Transverse colon (tissue), 4 donors: Measurements from ENCODE around the gene CCDC184. TPM values are rescaled to one million over a fixed set of nuclear protein-coding genes. Genes with fewer than 3 reads are reported as not detected.

Experiments
- DNase-seq: peaks from one replicate; pipeline ENCODE4 v3.0.0-alpha.2; 2019
- H3K27ac ChIP-seq, 4 donors: fragments of 200-600 bp; sonication (generic); 2 replicates each; pipeline ENCODE4 v1.5.1; 2016 to 2018; ENCODE audit warnings: inconsistent platforms in 4 of 4
- H3K27me3 ChIP-seq: fragments of 200-600 bp; sonication (generic); 2 replicates; pipeline ENCODE4 v1.5.1; 2017; ENCODE audit warnings: inconsistent platforms
- H3K36me3 ChIP-seq, 4 donors: fragments of 200-600 bp; sonication (generic); 2 replicates each; pipeline ENCODE4 v1.5.1; 2017 to 2019; ENCODE audit warnings: inconsistent platforms in 4 of 4
- H3K4me1 ChIP-seq, 4 donors: fragments of 200-600 bp; sonication (generic); 2 replicates each; pipeline ENCODE4 v1.5.1; 2017 to 2020; ENCODE audit warnings: inconsistent platforms in 4 of 4
- H3K4me3 ChIP-seq, 4 donors: fragments of 200-600 bp; sonication (generic); 1 replicate in 1 of 4; 2 replicates in 3 of 4; pipeline versions ENCODE4 v1.5.1 to v1.6.1; 2017 to 2019; ENCODE audit warnings: inconsistent platforms in 4 of 4
- H3K9me3 ChIP-seq, 2 donors: fragments of 200-600 bp; sonication (generic); 2 replicates each; pipeline ENCODE4 v1.5.1; 2017 to 2019; ENCODE audit warnings: inconsistent platforms in 2 of 2
- EP300 ChIP-seq: sonication (generic); formaldehyde crosslinking; IDR thresholded peaks from one replicate; pipeline ENCODE4 v1.6.1; 2017; ENCODE audit warnings: antibody characterized with exemption, low read depth
- POLR2A ChIP-seq: fragments of 450-650 bp; IDR thresholded peaks from one replicate; pipeline ENCODE4 v1.6.1; 2016; ENCODE audit warnings: antibody characterized with exemption, mild to moderate bottlenecking, moderate library complexity
- POLR2AphosphoS5 ChIP-seq, 3 donors: sonication (generic); formaldehyde crosslinking; IDR thresholded peaks; one replicate each; pipeline ENCODE4 v1.6.1; 2016; ENCODE audit warnings: antibody characterized with exemption in 3 of 3
- WGBS, 2 donors: methylation state at CpG; one replicate each; pipeline ENCODE4 v1.1.5; 2018; ENCODE audit warnings: low coverage in 1 of 2; 5-methylcytosine and 5-hydroxymethylcytosine counted together
- in situ Hi-C, 4 donors: fragments of 200-750 bp; cut with MboI; loops; one replicate each; pipeline versions ENCODE4 v1.15.0 to v1.15.1; 2017; ENCODE audit warnings: low sequenced_read_pairs in 3 of 4, low pct_ligation_motif_present in 1 of 4, low pct_unique_long_range_greater_than_20kb in 1 of 4
- intact Hi-C: fragments of 100-400 bp; cut with DNase I; formaldehyde crosslinking; loops from one replicate; pipeline ENCODE4 v1.15.1; 2023; ENCODE audit warnings: low total_unique reads
- total RNA-seq, 4 donors: library from RNA; depleted of rRNA; stranded (reverse); fragments of >200 nt; gene quantifications; one replicate each; pipeline ENCODE4 v1.1.0, GENCODE V29; 2016
- TF ChIP-seq, protein P1 (sequence below), 5 experiments: fragments of 200-600 bp in 3 of 5; fragments of 450-650 bp in 2 of 5; sonication (generic) in 3 of 5; IDR thresholded peaks; 1 replicate in 2 of 5; 2 replicates in 3 of 5; pipeline ENCODE4 v1.5.1; 2016 to 2017; ENCODE audit warnings: antibody characterized with exemption in 5 of 5, inconsistent platforms in 3 of 5, mild to moderate bottlenecking in 2 of 5, moderate library complexity in 1 of 5

The CCDC184 gene
- total RNA-seq, 4 donors from 2014 or later: 0.27 to 0.79 TPM; not detected in 2

DNA sequence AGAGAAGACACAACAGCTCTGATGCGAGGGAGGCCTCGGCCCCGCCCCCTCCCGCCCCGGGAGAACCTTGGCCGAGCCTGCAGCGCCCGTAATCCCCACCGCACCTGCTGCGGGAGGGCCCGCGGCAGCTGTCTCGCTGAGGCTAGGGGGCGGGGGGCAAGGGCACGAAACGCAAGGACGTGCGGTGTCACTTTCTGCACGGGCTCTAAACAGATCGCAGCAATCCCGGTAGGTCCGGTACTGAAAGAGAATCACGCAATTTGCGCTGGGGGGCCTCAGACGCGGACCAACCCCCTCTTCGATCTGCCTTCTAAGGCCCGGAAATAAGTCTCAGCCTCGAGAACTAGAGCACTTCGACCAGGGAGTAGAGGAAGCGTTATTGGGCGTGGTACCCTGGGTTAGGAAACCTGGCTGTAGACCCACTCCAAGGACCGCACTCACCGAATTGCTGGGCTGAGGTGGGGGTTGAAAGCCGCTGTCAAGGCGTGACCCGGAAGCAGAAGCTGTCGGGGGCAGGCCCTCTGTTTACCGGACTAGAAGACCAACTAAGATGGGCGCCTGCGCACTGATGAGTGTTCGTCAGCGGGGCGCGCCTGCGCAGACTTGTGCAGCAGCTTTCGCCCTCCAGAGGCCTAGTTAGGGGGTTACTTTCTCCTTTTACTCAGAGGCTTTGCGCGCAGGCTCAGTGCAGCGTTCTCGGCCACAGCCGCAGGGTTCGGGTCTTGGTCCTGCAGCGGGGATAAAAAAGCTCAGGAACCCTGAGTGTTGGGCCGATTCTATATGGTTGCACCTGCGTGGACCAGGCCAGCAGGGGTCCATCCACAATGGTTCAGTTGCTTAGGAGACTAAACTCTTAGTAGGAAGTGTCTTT is 26.2 kb upstream of the CCDC184 start, which contains the start of gene ASB8:
ASB8 (minus strand) TSS at position 498 of the 871 bp plus-strand sequence. CDS start 4,019 bp downstream, outside the sequence.
- DNase-seq: peak; percentile 99
- WGBS, 2 donors: 0% methylated on average over 9 to 56 of the region's 56 CpGs
- H3K4me1 ChIP-seq: peaks cover 4 to 21% (median 8%) of the 10 kb centered on the region in 4 donors
- intact Hi-C loops: loop anchor here (10.0 kb wide), 1 partner anchor 52 kb away; the partner anchor contains the start of gene SENP1
- no peaks in the 10 kb centered on the region for H3K9me3 ChIP-seq
- peak within 1 kb of the TSS; percentile 32 to 95 (median 76) for H3K4me3 ChIP-seq
- H3K27ac ChIP-seq: peak within 1 kb of the TSS; percentile 78 to 94 (median 88)
- peak; percentile 53 for TF ChIP-seq POLR2A
- TF ChIP-seq, protein P1, sequence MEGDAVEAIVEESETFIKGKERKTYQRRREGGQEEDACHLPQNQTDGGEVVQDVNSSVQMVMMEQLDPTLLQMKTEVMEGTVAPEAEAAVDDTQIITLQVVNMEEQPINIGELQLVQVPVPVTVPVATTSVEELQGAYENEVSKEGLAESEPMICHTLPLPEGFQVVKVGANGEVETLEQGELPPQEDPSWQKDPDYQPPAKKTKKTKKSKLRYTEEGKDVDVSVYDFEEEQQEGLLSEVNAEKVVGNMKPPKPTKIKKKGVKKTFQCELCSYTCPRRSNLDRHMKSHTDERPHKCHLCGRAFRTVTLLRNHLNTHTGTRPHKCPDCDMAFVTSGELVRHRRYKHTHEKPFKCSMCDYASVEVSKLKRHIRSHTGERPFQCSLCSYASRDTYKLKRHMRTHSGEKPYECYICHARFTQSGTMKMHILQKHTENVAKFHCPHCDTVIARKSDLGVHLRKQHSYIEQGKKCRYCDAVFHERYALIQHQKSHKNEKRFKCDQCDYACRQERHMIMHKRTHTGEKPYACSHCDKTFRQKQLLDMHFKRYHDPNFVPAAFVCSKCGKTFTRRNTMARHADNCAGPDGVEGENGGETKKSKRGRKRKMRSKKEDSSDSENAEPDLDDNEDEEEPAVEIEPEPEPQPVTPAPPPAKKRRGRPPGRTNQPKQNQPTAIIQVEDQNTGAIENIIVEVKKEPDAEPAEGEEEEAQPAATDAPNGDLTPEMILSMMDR (IDR thresholded peaks at IDR 0.05): peak; percentile 35 to 74 (median 50)
- peak; percentile 47 to 72 (median 60) for TF ChIP-seq POLR2AphosphoS5 (IDR thresholded peaks at IDR 0.05)
- no peak for TF ChIP-seq EP300
- H3K27me3 ChIP-seq: no peaks in the 10 kb centered on the region
- peaks cover 0 to 8% (median 3%) of the 10 kb centered on the region in 4 donors for H3K36me3 ChIP-seq
- in situ Hi-C loops: loop anchor here in 3 of 4 donors (25.0 kb wide), 2 partner anchors 195 to 295 kb away; partner anchors contain the start of gene TMEM106C (in 3 of the 3)

DNA sequence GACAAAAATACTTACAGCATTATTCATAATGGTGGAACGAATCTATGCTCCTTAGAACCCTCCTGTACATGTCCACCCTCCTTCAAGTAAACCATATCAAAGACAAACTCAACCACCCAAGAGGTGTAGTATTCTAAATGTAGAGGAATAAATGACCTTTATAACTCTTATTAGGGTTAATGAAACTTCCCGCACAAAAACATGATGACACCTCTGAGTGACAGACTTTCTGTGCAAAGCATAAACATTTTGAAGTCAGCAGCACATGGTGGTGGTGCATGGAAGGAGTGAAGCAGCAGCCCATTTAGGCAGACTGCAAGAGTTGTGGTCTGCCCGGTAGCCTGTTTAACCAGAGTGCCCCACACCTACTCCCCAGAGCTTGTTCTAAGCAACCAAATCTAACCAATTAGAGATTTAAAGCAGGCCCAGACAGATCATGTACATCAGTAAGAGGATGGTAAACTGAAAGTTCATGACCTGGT is 25.5 kb upstream of the CCDC184 start:
- Histone ChIP-seq H3K27ac (peak overlapping the region; percentile 78 to 94 (median 88)), H3K4me1 (peaks cover 4 to 21% (median 8%) of the 10 kb centered on the region in 4 donors), H3K9me3 (no peaks in the 10 kb centered on the region), H3K36me3 (peaks cover 0 to 1% (median 0%) of the 10 kb centered on the region in 4 donors), H3K27me3 (no peaks in the 10 kb centered on the region), H3K4me3 (peak overlapping the region in 3 of 4 donors; percentile 72 to 95 (median 79))
- TF ChIP-seq POLR2A: no peak
- TF ChIP-seq, protein P1 (IDR thresholded peaks at IDR 0.05): peak in 2 of 5 experiments; percentile 8 to 27
- DNase-seq: no peak
- intact Hi-C loops: loop anchor here (10.0 kb wide), 1 partner anchor 53 kb away; the partner anchor contains the start of gene SENP1
- 67% methylated on average over 3 of the region's 3 CpGs; no CpG with 5 or more reads in 1 of the 2 donors for WGBS, 2 donors
- in situ Hi-C loops: loop anchor here in 3 of 4 donors (25.0 kb wide), 2 partner anchors 196 to 296 kb away; partner anchors contain the start of gene TMEM106C (in 3 of the 3)

DNA sequence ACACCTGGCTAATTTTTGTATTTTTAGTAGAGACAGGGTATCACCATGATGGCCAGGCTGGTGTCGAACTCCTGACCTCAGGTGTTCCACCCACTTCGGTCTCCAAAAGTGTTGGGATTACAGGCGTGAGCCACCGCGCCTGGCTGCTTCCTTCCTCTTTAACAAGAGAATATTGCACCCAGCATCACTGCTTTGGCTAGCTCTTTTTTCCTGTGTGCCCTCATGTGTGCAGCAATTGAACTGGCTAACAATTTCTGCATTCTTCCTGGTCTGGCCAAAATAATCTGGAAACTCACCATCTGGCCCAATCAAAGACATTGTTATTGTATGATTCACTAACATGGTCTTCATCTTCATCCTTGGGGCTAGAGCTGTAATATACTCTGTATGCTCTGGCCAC is 23.4 kb upstream of the CCDC184 start:
- WGBS, 2 donors: 80 to 88% methylated on average over 2 to 5 of the region's 5 CpGs
- in situ Hi-C loops: loop anchor here (10.0 to 25.0 kb wide), 4 partner anchors 55 to 298 kb away; partner anchors contain the start of genes TMEM106C (in 3 of the 4) and SENP1 (in 1 of the 4)
- intact Hi-C loops: no loop called here

More for the DNA sequence above, 23.4 kb upstream of the CCDC184 start:
- Histone ChIP-seq H3K27ac (no peak overlapping the region), H3K36me3 (no peaks in the 10 kb centered on the region), H3K27me3 (no peaks in the 10 kb centered on the region), H3K9me3 (no peaks in the 10 kb centered on the region), H3K4me1 (peaks cover 4 to 13% (median 8%) of the 10 kb centered on the region in 4 donors), H3K4me3 (no peak overlapping the region)
- TF ChIP-seq EP300 (no peak), POLR2A (no peak), POLR2AphosphoS5 (IDR thresholded peaks at IDR 0.05) (no peak)
- TF ChIP-seq, protein P1 (IDR thresholded peaks at IDR 0.05): no peak
- no peak for DNase-seq
